ENCODE results near the gene SLC4A8.

Gene SLC4A8

DNA sequence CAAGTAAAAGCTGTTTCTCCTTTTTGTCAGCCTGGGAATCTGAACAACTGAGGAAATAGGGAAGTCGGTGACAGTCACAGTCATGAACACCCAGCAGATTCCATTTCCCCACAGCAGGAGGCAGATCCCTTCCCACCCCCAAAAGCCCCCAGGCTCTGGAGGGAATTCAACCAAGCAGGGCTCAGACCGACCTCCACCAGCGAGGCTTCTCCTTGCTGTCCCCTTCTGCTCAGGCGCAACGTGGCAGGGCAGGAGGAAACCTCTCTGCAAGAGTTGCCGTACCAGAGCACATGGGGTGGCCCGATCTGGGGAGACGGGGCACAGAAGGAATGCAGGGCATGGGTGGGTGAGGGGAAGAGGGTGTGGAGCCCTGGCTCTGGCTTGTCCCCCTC is 33.7 kb upstream of the SLC4A8 start:
- ATAC-seq (peak; percentile 1), DNase-seq (ENCODE audit: low spot score in 2 of 2) (peak in 1 of 2 donors; percentile 65)
- Mint-ChIP-seq H3K4me1 (peaks cover 74% of the 10 kb centered on the region), H3K27ac (peak overlapping the region; percentile 97), H3K36me3 (peaks cover 5% of the 10 kb centered on the region), H3K4me3 (peak overlapping the region; percentile 98), H3K9me3 (no peaks in the 10 kb centered on the region)

DNA sequence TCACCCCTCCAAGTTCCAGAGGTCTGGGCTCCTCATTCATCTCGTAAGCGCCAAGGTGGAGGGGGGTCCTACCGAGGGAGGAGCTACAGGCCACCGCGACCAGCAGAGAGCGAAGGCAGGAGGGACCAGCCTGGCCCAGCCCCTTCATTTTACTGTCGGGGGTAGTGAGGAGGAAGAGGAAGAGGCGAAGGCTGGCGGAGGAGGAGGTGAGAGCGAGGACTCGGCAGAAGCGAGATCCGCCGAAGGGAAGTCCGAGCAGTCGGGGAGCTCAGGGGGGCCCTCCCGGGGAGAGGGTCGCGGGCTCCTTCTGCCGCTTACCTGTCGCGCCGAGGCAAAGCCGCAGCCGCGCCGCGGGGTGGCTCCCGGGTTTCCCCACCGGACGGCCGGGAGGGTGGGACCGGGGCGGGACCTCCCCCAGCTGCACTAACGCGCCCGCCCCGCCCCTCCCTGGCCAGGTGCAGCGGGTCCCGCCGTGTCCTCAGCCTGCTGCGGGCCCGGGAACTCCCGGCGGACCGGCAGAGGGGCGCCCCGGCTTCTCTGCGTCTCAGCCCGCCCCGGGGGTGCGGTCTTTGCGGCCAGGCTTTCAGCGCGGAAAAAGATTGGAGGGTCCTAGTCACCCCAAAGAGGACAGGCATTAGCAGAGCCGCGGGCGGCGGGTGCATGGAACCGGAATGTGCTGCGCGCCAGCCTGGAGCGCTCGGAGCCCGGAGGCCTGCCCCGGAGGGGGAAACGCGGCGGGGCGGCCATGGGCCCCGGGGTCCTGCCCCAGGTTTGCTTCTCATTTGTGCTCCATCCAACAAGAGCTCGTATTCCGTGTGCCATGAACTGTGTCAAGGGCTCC is 33.1 kb upstream of the SLC4A8 start, which contains the start of gene GALNT6:
GALNT6 (minus strand) TSS at position 124 of the 841 bp plus-strand sequence. CDS start 11,625 bp downstream, outside the sequence.
- Mint-ChIP-seq H3K36me3 (peaks cover 5% of the 10 kb centered on the region), H3K4me3 (peak within 1 kb of the TSS; percentile 98), H3K9me3 (no peaks in the 10 kb centered on the region), H3K27ac (peak within 1 kb of the TSS; percentile 97), H3K4me1 (peaks cover 79% of the 10 kb centered on the region)
- peak; percentile 55 for ATAC-seq
- peak; percentile 51 to 83 for DNase-seq (ENCODE audit: low spot score in 2 of 2)

DNA sequence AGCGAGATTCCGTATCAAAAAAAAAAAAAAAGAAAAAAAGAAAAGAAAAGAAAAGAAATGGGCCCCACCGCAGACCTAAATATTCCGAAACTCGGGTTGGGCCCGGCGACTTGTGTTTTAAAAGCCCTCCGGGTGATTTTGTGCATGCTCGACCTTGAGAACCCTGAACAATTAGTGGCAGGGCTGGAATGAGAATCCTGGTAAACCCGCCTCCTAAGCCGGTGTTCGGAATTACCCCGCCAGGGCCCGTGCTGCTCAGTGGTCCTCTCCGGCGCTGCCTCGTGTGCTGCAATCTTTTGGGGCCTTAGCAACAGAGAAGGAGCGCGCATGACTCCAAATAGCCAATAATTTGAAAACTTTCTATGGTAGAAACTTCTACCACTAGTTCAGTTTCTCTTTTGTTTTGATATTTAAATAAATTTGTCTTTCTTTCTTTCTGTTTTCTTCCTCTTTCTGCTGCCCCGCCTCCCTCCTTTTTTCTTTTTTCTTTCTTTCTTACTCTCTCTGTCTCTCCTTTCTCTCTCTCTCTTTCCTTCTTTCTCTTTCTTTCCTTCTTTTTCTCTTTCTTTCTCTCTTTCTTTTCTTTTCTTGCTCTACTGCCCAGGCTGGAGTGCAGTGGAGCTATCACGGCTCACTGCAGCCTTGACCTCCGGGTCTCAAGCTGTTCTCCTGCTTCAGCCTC is 31.9 kb upstream of the SLC4A8 start:
- H3K4me1 Mint-ChIP-seq: peaks cover 75% of the 10 kb centered on the region
- no peaks in the 10 kb centered on the region for H3K9me3 Mint-ChIP-seq
- H3K27ac Mint-ChIP-seq: peak overlapping the region; percentile 88
- peak overlapping the region; percentile 98 for H3K4me3 Mint-ChIP-seq
- ATAC-seq: no peak
- peaks cover 5% of the 10 kb centered on the region for H3K36me3 Mint-ChIP-seq
- no peak for DNase-seq (ENCODE audit: low spot score in 2 of 2)

DNA sequence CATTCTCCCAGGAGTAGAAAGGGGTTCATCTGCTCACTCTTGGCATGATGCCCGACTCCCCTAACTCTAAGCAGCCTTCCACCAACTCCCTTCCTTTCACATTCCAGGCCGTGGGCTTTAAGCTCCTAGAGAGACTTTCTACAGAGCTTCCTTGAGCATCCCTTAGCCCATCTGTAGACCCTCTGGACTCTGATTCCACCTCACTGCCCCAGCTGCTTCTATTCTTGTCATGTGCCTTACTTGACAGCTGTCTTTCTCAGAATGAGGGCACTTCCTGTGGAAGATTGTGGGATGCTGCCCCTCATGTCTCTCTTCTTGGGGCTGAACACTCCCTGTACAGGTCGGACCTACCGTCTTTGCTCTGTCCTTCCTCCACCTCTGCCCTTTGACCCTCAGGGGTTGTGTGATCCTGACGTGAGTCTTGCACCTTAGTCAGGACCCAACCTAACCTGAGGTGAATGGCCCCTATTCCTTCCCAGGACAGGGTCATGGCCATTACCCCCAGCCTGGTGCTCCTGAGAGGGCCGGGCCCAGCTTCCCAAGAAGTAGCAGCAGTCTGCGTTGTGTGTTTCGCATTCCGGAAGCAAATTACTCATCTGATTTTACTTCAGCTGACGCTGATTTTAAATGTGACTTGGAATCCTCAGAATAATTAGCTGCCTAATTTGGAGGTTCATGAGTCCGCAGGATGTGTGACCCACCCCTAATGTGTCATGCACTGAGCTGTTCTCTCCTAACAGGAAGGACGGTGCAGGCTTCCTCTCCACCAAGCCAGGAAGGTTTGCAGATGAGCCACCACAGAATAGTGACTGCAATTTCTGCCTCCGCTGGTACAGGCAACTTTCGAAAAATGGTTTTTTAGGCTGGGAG is 30.7 kb upstream of the SLC4A8 start:
- Mint-ChIP-seq H3K9me3 (no peaks in the 10 kb centered on the region), H3K36me3 (peaks cover 5% of the 10 kb centered on the region), H3K4me3 (peak overlapping the region; percentile 98), H3K4me1 (peaks cover 63% of the 10 kb centered on the region), H3K27ac (peak overlapping the region; percentile 88)
- peak; percentile 76 for ATAC-seq
- peak in 1 of 2 donors; percentile 66 for DNase-seq (ENCODE audit: low spot score in 2 of 2)

DNA sequence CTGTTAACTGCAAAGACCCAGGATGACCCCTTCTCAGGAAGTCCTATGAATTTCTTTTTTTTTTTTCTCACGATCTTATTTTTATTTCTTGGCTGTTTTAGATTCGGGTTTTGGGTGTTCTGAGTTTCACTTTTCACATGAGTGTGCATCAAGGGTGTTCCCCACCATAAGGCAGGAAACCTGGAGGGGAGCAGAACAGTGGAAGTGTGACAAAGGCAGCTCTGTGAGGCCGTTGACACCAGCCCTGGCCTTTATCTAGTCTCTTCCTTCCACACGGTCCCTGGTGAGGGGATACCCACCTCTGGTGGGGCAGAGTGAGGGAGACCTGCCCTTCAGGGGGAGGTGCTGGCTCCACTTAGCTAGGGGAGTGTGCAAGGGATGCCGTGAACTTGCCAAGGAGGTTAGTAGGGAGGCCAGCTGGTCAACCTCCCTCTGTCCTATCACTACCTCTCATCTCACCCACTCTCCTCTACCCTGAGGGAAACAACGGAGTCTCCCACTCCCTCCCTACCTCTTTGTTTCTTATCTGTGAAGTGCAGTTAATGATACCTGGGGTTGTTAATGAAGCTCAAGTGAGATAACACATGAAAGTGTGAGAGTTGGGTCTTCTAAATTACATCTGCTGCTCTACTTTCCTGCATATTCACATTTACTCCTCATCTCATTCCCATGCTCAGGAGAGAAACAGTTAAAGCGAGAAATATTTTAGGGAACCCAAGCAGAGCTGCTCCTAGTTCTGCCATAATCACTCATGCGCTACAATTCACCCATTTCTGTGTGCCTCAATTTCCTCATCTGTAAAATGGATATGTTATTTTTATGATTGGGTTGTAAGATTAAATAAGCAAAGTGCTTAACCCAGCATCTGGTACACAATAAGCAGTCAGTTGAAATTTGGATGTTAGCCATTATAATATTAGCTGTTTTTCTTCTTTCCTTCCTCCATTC is 29.1 kb upstream of the SLC4A8 start:
- DNase-seq (ENCODE audit: low spot score in 2 of 2) (peak in 1 of 2 donors; percentile 68), ATAC-seq (peak; percentile 50)
- Mint-ChIP-seq H3K4me3 (peak overlapping the region; percentile 98), H3K27ac (peak overlapping the region; percentile 87), H3K4me1 (peaks cover 46% of the 10 kb centered on the region), H3K36me3 (peaks cover 5% of the 10 kb centered on the region), H3K9me3 (no peaks in the 10 kb centered on the region)

DNA sequence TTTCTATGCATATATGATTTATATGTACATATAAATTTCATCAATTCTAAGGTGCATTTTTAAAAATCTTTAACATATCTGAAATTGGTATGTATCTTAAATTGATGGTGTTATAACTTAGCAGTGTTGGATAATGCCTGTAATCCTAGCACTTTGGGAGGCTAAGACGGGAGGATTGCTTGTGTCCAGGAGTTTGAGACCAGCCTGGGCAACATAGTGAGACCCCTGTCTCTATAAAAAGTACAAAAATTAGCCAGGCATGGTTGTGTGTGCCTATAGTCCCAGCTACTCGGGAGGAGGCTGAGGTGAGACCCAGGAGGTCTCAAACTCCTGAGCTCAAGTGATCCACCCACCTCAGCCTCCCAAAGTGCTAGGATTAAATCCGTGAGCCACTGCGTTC is 27.0 kb upstream of the SLC4A8 start:
- no peak overlapping the region for H3K4me3 Mint-ChIP-seq
- H3K9me3 Mint-ChIP-seq: no peaks in the 10 kb centered on the region
- H3K27ac Mint-ChIP-seq: no peak overlapping the region
- DNase-seq (ENCODE audit: low spot score in 2 of 2) (no peak), ATAC-seq (no peak)
- no peaks in the 10 kb centered on the region for H3K36me3 Mint-ChIP-seq
- peaks cover 37% of the 10 kb centered on the region for H3K4me1 Mint-ChIP-seq

DNA sequence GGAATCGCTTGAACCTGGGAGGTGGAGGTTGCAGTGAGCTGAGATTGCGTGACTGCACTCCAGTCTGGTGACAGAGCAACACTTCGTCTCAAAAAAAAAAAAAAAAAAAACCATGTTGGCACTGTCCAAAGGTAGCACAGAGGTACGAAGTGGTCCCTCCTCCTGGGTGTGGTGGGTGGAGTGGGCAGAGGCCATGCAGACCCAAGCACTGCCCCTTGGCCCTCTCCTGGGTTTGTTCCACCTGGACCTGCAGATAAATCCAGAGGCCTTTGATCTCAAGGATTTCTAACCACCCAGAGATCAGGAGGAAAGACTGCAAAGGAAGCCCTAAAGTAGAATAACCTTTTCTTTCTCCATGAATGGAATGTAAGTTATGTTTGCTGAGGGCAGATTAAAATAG is 24.7 kb upstream of the SLC4A8 start:
- Mint-ChIP-seq H3K4me3 (no peak overlapping the region), H3K36me3 (no peaks in the 10 kb centered on the region), H3K4me1 (peaks cover 15% of the 10 kb centered on the region), H3K27ac (no peak overlapping the region), H3K9me3 (no peaks in the 10 kb centered on the region)
- ATAC-seq: no peak
- DNase-seq (ENCODE audit: low spot score in 2 of 2): no peak

DNA sequence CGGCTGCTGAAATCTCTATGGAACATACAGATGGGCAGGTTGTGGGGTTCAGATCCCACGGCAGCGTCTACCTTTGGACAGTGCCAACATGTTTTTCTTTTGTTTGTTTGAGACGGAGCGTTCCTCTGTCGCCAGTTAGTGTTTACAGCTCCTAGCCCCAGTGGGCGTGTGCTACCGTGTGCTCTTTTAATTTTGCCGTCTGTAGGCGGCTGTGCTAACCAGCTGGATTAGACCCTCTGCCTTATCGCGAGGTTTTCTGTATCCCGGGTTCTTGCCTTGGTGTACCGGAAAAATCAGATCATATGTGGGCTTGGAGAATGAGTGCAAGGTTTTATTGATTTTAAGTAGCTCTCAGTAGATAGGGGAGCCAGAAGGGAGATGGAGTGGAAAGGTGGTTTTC is 23.6 kb upstream of the SLC4A8 start:
- ATAC-seq: no peak
- H3K36me3 Mint-ChIP-seq: no peaks in the 10 kb centered on the region
- no peak overlapping the region for H3K4me3 Mint-ChIP-seq
- H3K4me1 Mint-ChIP-seq: peaks cover 4% of the 10 kb centered on the region
- H3K9me3 Mint-ChIP-seq: no peaks in the 10 kb centered on the region
- DNase-seq (ENCODE audit: low spot score in 2 of 2): no peak
- no peak overlapping the region for H3K27ac Mint-ChIP-seq

DNA sequence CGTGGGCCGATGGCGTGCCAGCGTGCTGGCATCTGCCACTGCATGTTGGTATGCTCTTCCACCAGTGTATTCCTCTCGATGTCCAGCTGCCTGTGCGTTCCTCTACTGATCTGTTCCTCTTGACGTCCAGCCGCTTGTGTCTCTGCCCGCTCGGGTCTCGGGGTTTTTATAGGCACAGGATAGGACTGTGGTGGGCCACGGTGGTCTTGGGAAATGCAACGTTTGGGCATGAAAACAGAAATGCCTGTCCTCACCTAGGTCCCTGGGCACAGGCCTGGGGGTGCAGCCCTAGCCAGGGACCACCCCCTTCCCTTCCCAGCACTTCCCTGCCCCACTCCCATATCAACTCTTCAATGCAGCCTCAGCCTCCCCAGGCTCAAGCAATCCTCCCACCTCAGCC is 23.1 kb upstream of the SLC4A8 start:
- H3K4me3 Mint-ChIP-seq: no peak overlapping the region
- H3K9me3 Mint-ChIP-seq: no peaks in the 10 kb centered on the region
- no peaks in the 10 kb centered on the region for H3K4me1 Mint-ChIP-seq
- DNase-seq (ENCODE audit: low spot score in 2 of 2) (no peak), ATAC-seq (no peak)
- no peaks in the 10 kb centered on the region for H3K36me3 Mint-ChIP-seq
- H3K27ac Mint-ChIP-seq: no peak overlapping the region

DNA sequence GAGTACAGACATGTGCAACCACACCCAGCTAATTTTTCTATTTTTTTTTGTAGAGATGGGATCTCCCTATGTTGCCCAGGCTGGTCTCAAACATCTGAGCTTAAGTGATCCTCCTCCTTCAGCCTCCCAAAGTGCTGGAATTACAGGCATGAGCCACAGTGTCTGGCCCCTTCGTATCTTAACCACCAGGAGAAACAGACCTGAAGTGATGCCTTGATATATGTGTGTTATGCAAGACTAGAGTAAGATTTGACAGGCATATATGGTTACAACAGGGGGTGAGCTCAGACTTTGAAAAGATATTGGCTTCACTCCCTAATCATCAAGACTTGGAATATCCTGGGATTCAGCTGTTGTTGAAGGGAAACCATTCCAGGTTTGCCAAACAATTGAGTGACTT is 22.7 kb upstream of the SLC4A8 start:
- ATAC-seq: no peak
- H3K4me1 Mint-ChIP-seq: no peaks in the 10 kb centered on the region
- H3K36me3 Mint-ChIP-seq: no peaks in the 10 kb centered on the region
- no peak overlapping the region for H3K4me3 Mint-ChIP-seq
- no peak for DNase-seq (ENCODE audit: low spot score in 2 of 2)
- H3K9me3 Mint-ChIP-seq: no peaks in the 10 kb centered on the region
- no peak overlapping the region for H3K27ac Mint-ChIP-seq

DNA sequence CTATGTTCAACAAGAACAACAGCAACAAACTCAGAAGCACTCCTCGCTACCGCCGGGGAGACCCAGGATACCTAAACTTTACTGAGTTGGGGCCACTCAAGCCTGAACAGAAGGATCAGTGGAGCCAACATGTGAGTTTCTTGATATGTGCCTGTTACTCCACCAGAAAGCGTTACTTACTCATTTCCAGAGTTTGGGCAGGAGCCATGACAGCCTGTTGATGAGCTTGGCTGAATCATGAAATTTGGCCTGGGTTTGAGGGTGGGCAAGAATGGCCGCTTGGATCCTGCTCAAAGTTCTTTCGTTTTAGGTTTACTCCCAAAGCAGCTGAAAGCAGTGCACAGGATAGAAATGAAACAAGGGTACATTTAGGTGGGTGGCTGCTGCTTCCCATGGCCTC is 21.5 kb upstream of the SLC4A8 start:
- Mint-ChIP-seq H3K9me3 (no peaks in the 10 kb centered on the region), H3K36me3 (no peaks in the 10 kb centered on the region), H3K27ac (no peak overlapping the region), H3K4me3 (no peak overlapping the region), H3K4me1 (no peaks in the 10 kb centered on the region)
- DNase-seq (ENCODE audit: low spot score in 2 of 2) (no peak), ATAC-seq (peak; percentile 61)

DNA sequence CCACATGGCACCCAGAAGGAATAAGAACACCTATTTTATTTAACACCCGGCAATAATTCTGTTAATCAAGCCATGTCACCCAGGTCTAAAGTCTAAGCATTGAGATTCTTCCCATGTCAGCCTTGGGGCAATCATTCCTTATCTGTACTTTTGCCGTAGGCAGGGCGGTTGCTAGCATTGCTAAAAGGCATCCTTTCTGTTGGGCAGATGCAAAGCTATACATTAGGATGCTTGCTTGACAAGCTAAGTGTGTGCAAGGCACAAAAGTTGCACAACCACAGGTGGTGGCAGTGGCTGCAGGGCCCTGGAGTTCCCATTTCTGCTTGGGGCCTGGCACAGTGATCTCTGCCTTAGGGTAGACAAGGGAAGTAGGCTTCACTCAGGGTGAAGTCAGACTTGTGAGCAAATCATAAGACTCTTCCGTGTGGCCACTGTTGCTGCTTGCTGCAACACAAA is 20.9 kb upstream of the SLC4A8 start:
- ATAC-seq (no peak), DNase-seq (ENCODE audit: low spot score in 2 of 2) (no peak)
- H3K4me3 Mint-ChIP-seq: no peak overlapping the region
- no peaks in the 10 kb centered on the region for H3K9me3 Mint-ChIP-seq
- H3K27ac Mint-ChIP-seq: no peak overlapping the region
- no peaks in the 10 kb centered on the region for H3K36me3 Mint-ChIP-seq
- no peaks in the 10 kb centered on the region for H3K4me1 Mint-ChIP-seq

DNA sequence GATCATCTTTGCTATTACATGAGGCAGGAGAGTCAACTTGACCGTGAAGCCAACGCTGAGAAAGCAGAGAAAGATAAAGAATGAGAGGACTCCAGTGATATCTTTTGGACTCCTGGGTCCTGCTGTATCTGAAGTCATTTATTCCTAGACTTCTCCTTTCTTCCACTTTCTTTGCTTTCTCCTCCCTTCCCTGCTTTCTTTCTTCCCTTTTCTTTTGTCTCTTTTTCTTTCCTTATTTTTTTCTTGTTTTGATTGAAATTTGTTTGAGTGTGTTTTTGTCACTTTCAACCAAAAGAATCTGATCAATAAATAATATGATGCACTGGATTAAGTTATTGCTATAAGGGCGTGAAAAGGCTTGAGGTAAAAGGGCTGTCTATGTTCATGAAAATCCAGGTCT is 20.0 kb upstream of the SLC4A8 start:
- Mint-ChIP-seq H3K9me3 (no peaks in the 10 kb centered on the region), H3K4me3 (no peak overlapping the region), H3K27ac (no peak overlapping the region), H3K4me1 (no peaks in the 10 kb centered on the region), H3K36me3 (no peaks in the 10 kb centered on the region)
- ATAC-seq (no peak), DNase-seq (ENCODE audit: low spot score in 2 of 2) (no peak)

DNA sequence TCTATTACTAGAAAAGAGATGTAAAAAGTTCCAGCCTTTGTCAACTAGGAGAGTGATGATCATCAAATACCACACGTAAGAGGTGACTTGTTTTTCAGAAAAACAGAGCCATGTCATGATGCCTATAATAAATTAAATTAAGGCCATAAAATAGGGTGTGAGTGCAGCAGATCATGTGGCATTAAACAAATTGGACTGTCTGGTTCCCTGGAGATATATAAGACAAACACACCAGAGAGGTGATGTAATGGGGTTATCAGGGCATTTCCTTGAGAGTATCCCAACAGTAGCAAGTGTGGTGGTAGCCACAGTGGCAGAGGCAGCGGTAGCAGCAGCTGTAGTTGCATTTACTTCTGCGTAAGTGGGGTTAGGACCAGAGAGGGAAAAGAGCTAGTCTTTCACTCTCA is 18.8 kb upstream of the SLC4A8 start:
- Mint-ChIP-seq H3K9me3 (no peaks in the 10 kb centered on the region), H3K36me3 (no peaks in the 10 kb centered on the region), H3K4me3 (no peak overlapping the region), H3K27ac (no peak overlapping the region), H3K4me1 (no peaks in the 10 kb centered on the region)
- DNase-seq (ENCODE audit: low spot score in 2 of 2): no peak
- ATAC-seq: no peak
